Measurements from ENCODE around the gene CPNE9. TPM values are rescaled to one million over a fixed set of nuclear protein-coding genes. Genes with fewer than 3 reads are reported as not detected.

Gene CPNE9
- total RNA-seq, 1 experiment from 2014 or later = not detected

DNA sequence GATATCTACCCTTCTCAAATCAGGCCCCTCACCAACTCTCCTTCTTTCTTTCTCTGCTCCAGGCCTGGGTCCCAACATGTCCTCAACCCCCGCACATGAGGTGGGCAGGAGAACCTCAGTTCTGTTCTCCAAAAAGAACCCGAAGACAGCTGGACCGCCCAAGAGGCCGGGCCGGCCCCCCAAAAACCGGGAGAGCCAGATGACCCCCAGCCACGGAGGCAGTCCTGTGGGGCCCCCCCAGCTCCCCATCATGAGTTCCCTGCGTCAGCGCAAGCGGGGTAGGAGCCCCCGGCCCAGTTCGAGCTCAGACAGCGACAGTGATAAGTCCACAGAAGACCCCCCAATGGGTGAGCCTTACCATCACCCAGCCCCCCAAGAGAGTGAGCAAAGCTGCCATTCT is 40.5 kb downstream of the CPNE9 start:
- DNase-seq (ENCODE audit: extremely low read depth, low read depth) = no peak

DNA sequence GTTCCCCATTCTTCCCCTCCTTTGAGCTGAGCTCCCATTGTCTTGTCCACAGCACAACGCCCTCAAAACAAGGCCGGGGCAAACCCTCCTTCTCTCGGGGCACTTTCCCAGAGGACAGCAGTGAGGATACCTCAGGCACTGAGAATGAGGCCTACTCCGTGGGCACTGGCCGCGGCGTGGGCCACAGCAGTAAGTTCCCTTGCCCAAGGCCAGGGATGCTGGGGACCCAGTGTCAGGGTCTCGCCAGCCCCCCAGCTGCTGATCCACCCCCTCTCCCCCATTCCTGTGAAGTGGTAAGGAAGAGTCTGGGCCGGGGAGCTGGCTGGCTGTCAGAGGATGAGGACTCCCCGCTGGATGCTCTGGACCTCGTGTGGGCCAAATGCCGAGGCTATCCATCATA is 41.9 kb downstream of the CPNE9 start:
- DNase-seq (ENCODE audit: extremely low read depth, low read depth) = no peak

DNA sequence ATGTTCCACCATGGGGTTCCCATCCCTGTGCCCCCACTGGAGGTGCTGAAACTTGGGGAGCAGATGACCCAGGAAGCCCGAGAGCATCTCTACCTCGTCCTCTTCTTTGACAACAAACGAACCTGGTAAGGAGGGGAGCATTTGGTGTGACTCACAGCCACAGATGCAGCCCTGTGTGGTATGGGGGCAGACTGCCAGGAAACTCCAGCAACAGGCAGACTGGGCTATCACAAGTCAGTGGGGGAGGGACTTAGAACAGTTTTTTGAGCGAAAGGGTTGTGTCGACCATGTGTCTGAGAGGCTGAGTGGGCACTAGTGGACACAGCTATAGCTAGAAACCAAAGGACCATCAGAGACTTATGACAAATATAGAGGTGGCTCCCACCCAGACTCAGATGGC is 42.7 kb downstream of the CPNE9 start:
- no peak for DNase-seq (ENCODE audit: extremely low read depth, low read depth)

DNA sequence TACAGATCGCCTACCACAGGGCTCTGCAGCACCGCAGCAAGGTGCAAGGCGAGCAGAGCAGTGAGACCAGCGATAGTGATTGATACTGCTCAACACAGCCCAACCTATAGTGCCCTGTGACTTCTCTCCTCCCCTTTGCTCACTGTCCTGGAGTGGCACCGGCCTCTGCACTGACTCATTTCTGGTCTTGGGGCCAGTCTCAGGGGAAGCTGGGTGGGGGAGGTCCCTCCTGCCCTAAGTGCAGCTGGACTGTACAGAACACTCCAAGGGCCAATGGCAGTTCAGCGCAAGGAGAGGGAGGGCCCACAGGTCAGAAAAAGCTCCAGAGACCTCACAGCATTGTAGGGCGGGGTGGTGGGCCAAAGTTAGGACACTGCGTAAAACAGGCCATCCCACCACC is 43.6 kb downstream of the CPNE9 start:
- no peak for DNase-seq (ENCODE audit: extremely low read depth, low read depth)

DNA sequence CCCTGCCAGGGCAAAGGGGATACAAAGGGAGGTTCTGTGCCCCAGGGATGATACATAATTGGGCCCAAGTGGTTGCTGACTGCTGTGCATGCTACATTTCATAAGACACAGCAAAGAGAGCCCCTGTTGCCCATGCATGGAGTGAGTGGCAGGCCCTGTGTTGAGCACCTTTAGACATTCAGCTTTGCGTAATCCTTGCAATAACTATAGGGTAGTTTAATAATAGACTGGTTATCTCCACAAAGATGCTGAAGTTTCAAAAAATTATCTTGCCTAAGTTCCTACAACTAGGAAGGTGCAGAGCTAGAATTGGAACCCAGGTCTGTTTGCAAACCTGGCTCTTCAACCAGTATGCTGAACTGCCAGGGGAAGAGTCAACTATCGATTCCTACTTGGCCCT is 44.4 kb downstream of the CPNE9 start:
- no peak for DNase-seq (ENCODE audit: extremely low read depth, low read depth)

DNA sequence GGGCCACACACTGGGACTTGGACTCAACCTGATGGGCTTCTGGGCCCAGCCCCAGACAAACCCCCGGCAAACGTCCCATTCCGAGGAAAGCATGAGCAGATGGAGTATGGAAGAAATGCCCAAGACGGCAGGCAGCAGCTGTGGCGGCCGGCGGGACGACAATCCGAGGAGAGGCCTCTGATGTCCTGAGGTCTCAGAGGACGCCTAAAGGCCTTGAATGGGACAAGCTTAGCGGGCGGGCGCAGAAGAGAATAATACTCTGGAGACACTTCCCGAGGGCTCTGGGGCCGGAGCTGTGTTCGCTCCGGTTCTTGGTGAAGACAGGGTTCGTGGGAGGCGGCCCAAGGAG is 45.6 kb downstream of the CPNE9 start:
- DNase-seq (ENCODE audit: extremely low read depth, low read depth) = no peak

DNA sequence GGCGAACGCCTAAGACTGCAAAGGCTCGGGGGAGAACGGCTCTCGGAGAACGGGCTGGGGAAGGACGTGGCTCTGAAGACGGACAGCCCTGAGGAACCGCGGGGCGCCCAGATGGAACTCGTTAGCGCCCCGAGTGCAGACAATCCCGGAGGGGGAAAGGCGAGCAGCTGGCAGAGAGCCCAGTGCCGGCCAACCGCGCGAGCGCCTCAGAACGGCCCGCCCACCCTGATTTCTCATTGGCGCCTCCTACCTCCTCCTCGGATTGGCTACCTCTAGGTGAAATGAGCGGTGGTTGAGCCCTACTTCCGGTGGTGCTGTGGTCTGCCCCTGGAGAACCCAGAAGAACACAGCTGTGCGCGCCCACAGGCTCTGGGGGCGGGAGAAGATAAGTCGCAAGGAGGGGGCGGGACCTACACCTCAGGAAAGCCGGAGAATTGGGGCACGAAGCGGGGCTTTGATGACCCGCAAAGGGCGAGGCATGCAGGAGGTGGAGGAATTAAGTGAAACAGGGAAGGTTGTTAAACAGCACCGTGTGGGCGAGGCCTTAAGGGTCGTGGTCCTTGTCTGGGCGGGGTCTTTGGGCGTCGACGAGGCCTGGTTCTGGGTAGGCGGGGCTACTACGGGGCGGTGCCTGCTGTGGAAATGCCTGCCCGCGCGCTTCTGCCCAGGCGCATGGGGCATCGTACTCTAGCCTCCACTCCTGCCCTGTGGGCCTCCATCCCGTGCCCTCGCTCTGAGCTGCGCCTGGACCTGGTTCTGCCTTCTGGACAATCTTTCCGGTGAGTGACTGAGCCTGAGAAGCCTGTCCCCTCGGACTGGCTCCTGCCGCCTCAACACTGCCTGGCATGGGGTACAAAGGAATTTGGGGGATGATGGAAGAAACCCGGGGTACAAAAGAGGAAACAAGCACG is 46.3 kb downstream of the CPNE9 start, which contains the start of gene OGG1:
Gene OGG1, plus strand, starts transcription at position 308 of the 911 bp plus-strand sequence. Its CDS starts 335 bp downstream, at position 643.
- DNase-seq (ENCODE audit: extremely low read depth, low read depth) = peak; percentile 92

DNA sequence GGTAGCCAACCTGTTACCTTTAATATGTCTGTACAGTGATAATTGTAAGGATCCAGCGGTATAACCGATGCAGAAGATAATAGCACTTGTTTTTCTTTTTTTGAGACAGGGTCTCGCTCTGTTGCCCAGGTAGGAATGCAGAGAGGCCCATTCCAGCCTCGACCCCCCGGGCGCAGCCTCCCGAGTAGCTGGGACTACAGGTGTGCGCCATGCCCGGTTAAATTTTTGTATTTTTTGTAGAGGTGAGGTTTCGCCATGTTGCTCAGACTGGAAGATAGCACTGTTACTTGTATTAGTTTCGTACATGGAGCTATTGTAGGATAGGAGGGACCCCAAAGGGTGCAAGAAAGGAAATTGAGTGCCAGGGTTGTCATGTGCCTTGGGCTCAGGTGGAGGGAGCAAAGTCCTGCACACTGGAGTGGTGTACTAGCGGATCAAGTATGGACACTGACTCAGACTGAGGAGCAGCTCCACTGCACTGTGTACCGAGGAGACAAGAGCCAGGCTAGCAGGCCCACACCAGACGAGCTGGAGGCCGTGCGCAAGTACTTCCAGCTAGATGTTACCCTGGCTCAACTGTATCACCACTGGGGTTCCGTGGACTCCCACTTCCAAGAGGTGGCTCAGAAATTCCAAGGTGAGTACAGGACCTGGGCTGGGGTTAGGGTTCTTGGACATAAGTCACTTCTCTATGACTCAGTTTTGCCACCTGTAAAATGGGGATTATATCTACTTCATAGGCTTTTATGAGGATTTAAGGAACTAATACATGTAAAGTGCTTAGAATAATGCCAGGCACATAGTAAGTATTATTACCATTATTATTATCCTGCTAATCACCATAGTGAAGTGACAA is 47.2 kb downstream of the CPNE9 start:
- DNase-seq (ENCODE audit: extremely low read depth, low read depth) = no peak

DNA sequence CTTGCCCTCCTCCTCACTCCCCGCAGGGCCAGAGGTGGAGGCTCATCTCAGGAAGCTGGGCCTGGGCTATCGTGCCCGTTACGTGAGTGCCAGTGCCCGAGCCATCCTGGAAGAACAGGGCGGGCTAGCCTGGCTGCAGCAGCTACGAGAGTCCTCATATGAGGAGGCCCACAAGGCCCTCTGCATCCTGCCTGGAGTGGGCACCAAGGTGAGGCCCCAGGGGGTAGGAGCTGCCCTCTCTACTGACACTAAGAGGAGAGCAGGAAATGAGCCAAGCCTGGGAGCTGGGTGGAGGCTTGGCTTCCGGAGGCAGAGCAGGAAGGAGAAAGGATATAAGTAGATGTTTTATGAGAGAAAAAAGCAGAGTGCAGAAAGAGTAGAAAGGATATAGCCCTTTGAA is 51.0 kb downstream of the CPNE9 start:
- no peak for DNase-seq (ENCODE audit: extremely low read depth, low read depth)

DNA sequence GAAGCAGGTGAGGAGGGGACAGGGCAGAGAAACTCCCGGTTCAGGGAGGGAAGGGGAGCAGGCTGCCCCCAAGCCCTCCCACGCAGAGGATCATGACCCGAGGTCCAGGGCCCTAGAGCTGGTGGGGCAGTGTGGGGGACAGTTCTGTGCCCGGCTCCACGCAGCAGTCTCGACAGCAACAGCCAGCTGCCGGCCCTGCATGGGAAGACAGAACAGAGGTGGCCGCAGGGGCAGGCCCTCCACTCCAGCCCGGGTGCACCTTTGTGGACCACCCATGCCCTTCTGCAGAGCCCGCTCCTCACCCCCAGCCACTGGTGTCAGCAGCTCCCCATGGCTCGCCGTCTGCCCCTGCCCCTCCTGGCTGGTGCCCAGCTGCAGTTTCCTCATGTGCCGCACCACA is 53.8 kb downstream of the CPNE9 start:
- no peak for DNase-seq (ENCODE audit: extremely low read depth, low read depth)

DNA sequence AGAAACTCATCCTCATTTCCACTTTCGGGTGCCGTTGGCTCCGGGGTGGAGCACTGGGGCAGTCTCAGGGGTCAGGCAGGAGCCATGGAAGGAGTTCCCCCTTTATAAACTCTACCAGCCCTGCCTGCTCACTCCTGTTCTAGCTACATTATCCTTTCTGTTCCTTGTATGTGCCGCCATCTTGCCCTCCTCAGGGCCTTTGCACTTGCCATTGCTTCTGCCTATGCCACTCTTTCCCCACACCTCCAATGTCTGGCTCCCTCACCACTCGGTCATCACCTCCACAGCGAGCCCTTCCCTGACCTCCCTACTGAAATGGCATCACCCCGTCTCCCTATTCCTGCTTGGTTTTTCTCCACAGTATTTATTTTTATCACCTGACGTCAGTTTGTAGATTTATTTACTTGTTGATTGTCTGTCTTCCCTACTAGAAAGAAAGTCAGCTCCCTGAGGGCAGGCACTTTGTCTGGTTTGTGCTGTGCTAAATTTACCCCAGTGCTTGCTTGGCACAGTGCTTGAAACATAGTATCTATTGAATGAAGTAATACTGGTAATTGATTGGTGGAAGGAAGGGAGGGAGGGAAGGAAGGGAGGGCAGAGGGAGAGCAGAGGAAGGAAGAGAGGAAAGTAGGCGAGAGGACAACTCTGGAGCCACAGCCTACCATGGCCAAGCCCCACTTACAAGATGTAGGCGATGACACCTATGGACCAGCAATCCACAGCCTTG is 57.3 kb downstream of the CPNE9 start:
- DNase-seq (ENCODE audit: extremely low read depth, low read depth) = no peak

DNA sequence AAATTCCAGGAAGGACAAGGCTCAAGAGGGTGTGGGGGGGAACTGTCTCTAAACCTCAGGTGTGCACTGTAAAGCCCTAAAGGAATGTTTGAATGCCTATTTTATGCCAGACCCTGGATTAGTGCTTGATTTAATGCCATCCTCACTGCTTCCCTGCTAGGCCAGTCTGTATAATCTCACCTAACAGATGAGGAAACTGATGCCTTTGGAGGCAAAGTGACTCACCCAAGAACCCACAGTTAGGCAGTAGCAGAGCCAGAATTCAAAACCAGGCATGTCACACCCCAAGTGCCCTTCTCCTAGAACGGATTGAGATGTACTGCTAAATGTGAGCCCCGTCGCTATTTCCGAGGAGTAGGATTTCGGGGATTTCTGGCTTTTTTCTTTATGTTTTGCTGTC is 58.3 kb downstream of the CPNE9 start:
- DNase-seq (ENCODE audit: extremely low read depth, low read depth) = no peak

DNA sequence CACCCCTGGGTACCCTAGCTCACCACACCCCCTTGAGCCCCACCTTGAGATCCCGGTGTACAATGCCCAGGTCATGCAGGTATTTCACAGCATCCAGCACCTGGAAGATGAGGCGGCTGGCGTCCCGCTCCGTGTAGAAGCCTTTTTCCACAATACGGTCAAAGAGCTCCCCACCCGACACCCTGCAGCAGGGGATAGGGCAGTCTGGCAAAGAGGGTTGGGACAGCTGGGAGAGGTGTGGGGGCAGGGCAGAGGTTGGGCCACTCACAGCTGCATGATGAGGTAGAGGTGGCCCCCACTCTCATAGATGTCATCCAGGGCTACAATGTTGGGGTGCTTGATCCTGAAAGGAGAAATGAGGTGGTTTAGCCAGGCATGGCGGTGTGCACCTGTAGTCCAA is 59.2 kb downstream of the CPNE9 start:
- no peak for DNase-seq (ENCODE audit: extremely low read depth, low read depth)

DNA sequence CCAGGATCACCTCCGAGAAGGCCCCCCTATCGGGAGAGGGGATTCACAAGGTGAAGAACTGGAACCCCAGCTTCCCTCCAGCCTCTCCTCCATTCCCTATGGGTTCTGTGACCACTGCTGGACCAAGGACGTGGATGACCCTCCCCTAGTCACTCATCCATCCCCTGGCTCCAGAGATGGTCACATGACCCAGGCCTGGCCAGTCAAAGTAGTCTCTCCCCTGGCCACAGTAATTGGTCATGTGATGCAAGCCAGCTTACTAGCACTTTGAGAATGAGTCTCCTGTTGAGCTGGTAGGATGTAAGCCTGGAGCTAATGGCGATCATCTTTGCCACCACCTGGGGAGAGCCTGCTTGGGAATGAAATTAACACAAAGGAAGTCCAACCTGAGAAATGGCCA is 62.2 kb downstream of the CPNE9 start:
- DNase-seq (ENCODE audit: extremely low read depth, low read depth) = no peak

DNA sequence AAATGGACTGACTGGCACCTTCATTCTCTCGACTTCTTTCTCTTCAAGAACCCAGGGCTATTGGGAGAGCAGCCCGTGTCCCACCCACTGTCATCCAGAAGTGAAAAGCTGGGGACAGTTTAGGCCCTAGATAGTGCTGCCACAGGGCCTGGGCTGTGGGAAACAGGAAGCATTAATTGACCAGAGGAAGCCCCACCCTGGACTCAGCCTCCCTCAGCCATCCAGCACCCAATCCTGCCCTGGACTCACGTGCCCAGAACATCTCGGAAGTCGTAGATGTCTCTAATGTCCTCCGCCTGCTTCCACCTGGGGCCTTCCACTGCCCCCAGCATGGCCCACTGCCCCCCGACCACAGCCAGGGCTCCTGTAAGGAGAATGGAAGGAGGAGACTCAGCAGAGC is 63.8 kb downstream of the CPNE9 start:
- no peak for DNase-seq (ENCODE audit: extremely low read depth, low read depth)

DNA sequence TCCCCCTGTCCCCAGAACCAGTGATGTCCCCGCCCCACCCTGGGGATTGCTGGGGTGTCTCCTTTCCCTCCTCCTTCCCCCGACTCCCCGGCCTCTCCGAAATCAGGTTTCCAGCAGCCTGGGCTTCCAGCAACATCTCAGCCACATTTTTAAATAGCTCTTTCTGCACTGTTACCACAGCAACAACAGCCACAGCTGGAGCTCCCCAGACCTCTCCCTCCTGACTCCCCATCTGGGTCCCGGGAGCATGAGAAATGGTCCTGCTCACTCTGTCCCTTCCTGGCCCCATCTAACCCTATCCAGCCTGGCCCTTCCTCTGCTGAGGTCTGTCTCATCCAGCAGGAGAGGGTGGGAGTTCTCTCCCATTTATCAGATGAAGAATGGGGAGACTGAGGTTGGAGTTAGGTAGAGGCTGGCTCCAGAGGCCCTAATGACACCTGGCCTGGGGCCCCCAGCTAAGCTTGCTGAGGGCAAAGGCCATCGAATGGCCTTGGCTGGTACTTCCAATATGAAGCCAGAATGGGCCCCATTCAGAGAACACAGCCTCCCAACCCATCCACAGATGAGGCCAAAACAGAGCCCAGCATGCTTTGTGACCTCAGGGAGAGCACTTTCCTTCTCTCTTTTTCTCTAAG is 64.6 kb downstream of the CPNE9 start:
- no peak for DNase-seq (ENCODE audit: extremely low read depth, low read depth)

DNA sequence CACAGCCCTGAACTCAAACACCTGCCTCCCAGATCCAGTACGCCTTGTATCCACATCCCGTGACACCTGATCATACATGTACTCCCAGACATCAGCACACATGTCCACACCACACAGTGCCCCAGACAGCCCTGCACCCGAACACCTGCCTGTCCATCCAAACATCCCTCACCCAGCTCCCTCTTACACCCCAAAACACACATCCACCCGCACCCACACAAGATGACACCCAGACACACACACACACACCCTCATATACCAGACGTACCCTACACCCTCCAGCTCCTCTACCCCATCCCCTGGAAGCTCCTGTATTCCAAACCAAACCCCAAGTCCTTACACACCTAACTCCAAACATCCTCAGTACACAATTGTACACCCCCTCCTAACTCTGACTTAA is 65.4 kb downstream of the CPNE9 start:
- no peak for DNase-seq (ENCODE audit: extremely low read depth, low read depth)

DNA sequence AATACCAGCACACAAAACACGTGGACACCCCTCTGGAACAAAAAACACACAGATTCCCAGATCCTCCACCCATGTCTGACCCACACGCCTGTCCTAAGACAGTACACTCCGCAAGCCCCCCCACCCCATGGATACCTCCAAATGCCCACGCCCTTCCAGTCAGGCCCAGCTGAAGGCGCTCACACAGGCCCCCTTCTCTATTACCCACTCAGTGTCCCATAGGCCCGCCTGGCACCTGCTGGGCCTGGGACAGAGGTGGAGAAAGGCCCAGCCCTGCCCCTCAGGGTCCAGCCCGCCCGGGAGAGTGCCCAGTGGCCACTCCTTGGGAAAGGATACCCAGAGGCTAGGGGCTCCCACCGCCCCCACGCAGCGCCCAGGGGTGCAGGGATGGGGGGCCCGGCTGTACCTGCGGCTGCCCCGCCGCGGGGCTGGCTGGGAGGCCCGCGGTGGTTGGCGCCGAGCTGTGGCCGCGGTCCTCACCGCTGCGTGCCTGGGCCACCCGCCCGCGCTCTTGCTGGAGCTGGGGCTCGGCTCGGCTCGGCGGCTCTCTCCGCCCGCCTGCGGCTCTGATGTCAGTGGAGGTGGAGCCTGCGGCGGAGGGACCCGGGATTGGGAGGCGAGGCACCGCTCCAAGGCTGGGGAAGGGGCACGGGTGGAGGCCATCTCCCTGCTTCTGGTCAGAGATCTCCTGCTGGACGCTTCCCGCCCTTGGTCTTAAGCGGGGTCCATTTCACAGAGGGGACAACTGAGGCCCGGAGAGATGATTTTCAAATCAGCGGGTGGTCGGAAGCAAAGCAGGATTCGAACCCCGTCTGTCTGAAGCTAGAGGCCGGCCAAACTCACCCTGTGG is 66.0 kb downstream of the CPNE9 start, which contains the start of gene CAMK1:
Gene CAMK1, minus strand, starts transcription at position 522 of the 850 bp plus-strand sequence. CDS start 2,198 bp downstream, outside the sequence.
- DNase-seq (ENCODE audit: extremely low read depth, low read depth) = peak; percentile 37

DNA sequence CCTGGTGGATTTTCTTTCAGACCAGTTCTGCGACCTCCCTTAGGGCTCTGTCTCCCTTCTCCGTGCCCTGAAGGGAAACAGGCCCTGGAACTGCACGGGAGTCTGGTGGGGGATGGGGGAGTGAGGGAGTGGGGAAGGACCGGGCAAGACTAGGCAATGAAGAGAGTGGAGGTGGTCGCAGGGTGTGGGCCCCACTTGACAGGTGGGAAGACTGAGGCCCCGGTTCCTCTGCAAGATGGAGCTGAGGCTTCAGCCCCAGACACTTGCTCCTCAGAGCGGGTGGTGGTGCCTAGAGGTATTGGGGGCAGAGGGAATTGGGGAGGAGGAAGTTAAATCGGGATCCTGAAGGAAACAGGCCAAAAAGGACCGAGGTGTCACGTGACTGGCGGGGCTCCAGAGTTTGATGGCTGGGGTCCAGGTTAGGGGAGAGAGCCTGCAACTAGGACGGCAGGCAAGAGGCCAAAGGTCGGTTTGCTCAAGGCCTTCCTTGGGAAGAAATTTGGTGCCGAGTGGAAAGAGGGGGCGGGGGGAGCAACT is 66.7 kb downstream of the CPNE9 start:
- DNase-seq (ENCODE audit: extremely low read depth, low read depth) = no peak
